Astrocyte (in vitro differentiated cells and primary cell): ENCODE data around the gene OSBPL2.

ENCODE experiments used
- CTCF ChIP-seq: IDR thresholded peaks from 2 replicates; pipeline ENCODE4 v1.5.1; 2011; ENCODE audit warnings: low read depth, mild to moderate bottlenecking, inconsistent platforms, low read length, moderate library complexity; ENCODE audit not compliant: insufficient read depth
- EZH2 ChIP-seq: IDR thresholded peaks from 2 replicates; pipeline ENCODE4 v1.6.1; 2012; ENCODE audit warnings: mild to moderate bottlenecking, low read length, inconsistent platforms; ENCODE audit not compliant: insufficient read depth

- TF ChIP-seq CTCF (no peak), EZH2 (no peak)
Measured at GRCh38 chr20:62331347-62331746, 93.0 kb downstream of the OSBPL2 start.
